HCT116 (cell line): Measurements from ENCODE around the gene SNCAIP. TPM values are rescaled to one million over a fixed set of nuclear protein-coding genes. Genes with fewer than 3 reads are reported as not detected.

Experiments
- ATAC-seq: fragments of 200-7000 bp; cut with Tn5 transposase; 2 replicates; pipeline ENCODE4 v1.9.1; 2020; ENCODE audit warnings: mild to moderate bottlenecking, moderate library complexity
- BruUV-seq: library from RNA; stranded (reverse); fragments of 400-500 nt; replicated peaks from 2 replicates; lab custom pipeline; 2021; lab: Mats Ljungman, UMichigan
- CTCF ChIA-PET: fragments of 300-600 bp; sonication (Branson Sonifier 250); formaldehyde crosslinking; loops from one replicate; lab custom pipeline; 2021; ENCODE audit warnings: antibody characterized with exemption; lab: Charles Lee
- POLR2A ChIA-PET: fragments of 300-600, 350-600 bp; sonication (Branson Sonifier 250); formaldehyde crosslinking; loops from one replicate; lab custom pipeline; 2021; ENCODE audit warnings: antibody characterized with exemption; lab: Charles Lee
- RAD21 ChIA-PET, 2 experiments: fragments of 300-600 bp; sonication (Branson Sonifier 250); formaldehyde crosslinking; loops; one replicate each; lab custom pipeline; 2023; ENCODE audit warnings: low total read pairs in 2 of 2; ENCODE audit not compliant: uncharacterized antibody in 2 of 2, unreplicated experiment in 2 of 2, low non-redundant PET in 1 of 2; lab: Charles Lee
- DNase-seq: peaks from one replicate; pipeline ENCODE4 v3.0.0-alpha.2; 2010; ENCODE audit warnings: low read depth, low spot score
- H2AFZ ChIP-seq: fragments of 200-600 bp; shearing (Covaris generic), sonication (generic); 2 replicates; pipeline ENCODE4 v1.6.1; 2017; ENCODE audit warnings: low read depth, mixed run types, mixed read lengths, antibody characterized with exemption, low read length; ENCODE audit not compliant: poor library complexity, severe bottlenecking
- H3K27ac ChIP-seq: 2 replicates; pipeline ENCODE4 v1.5.1; 2012; ENCODE audit warnings: low read depth, low read length
- H3K27me3 ChIP-seq: fragments of 200-600 bp; sonication (generic); 2 replicates; pipeline ENCODE4 v1.6.1; 2016; ENCODE audit warnings: mixed run types, low read length, mixed read lengths; ENCODE audit not compliant: insufficient read depth
- H3K36me3 ChIP-seq, 2 experiments: fragments of 200-500 bp in 1 of 2; fragments of 200-600 bp in 1 of 2; sonication (Bioruptor generic) in 1 of 2; sonication (generic) in 1 of 2; 2 replicates each; pipeline versions ENCODE4 v1.5.1 to v1.6.1; 2014 to 2016; ENCODE audit warnings: low read length in 2 of 2, inconsistent platforms in 1 of 2, mixed read lengths in 1 of 2, mixed run types in 1 of 2; ENCODE audit not compliant: insufficient read depth in 2 of 2, control insufficient read depth in 1 of 2
- H3K4me1 ChIP-seq, 2 experiments: fragments of 200-600 bp in 1 of 2; sonication (generic) in 1 of 2; 2 replicates each; pipeline versions ENCODE4 v1.5.1 to v1.6.1; 2012 to 2017; ENCODE audit warnings: low read length in 2 of 2, inconsistent platforms in 1 of 2, mild to moderate bottlenecking in 1 of 2, mixed read lengths in 1 of 2, mixed run types in 1 of 2, moderate library complexity in 1 of 2; ENCODE audit not compliant: insufficient read depth in 2 of 2, control insufficient read depth in 1 of 2
- H3K4me2 ChIP-seq: fragments of 200-600 bp; sonication (generic); 2 replicates; pipeline ENCODE4 v1.6.1; 2017; ENCODE audit warnings: mixed run types, low read length, mixed read lengths
- H3K4me3 ChIP-seq, 2 experiments: fragments of 200-600 bp in 1 of 2; sonication (generic) in 1 of 2; replicated peaks in 1 of 2; 2 replicates each; pipeline ENCODE4 v1.5.1; 2011 to 2016; ENCODE audit warnings: low read length in 2 of 2, control low read depth in 1 of 2, low read depth in 1 of 2, mild to moderate bottlenecking in 1 of 2, mixed read lengths in 1 of 2, mixed run types in 1 of 2
- H3K79me2 ChIP-seq: fragments of 200-600 bp; sonication (generic); 2 replicates; pipeline ENCODE4 v1.6.1; 2017; ENCODE audit warnings: mild to moderate bottlenecking, mixed run types, low read length, moderate library complexity, mixed read lengths; ENCODE audit not compliant: insufficient read depth
- H3K9ac ChIP-seq: fragments of 200-600 bp; sonication (generic); 2 replicates; pipeline ENCODE4 v1.6.1; 2016; ENCODE audit warnings: low read length, mixed read lengths
- H3K9me2 ChIP-seq: fragments of 200-600 bp; sonication (generic), shearing (Covaris generic); 2 replicates; pipeline ENCODE4 v1.6.1; 2017; ENCODE audit warnings: mixed run types, mild to moderate bottlenecking, moderate library complexity; ENCODE audit not compliant: insufficient read depth
- H3K9me3 ChIP-seq, 2 experiments: fragments of 200-500 bp in 1 of 2; fragments of 200-600 bp in 1 of 2; sonication (Bioruptor generic) in 1 of 2; sonication (generic) in 1 of 2; 2 replicates each; pipeline ENCODE4 v1.6.1; 2014 to 2017; ENCODE audit warnings: low read length in 2 of 2, mixed read lengths in 2 of 2, inconsistent platforms in 1 of 2, low read depth in 1 of 2, mild to moderate bottlenecking in 1 of 2, mixed run types in 1 of 2, moderate library complexity in 1 of 2; ENCODE audit not compliant: control insufficient read depth in 1 of 2, insufficient read depth in 1 of 2
- H4K20me1 ChIP-seq: fragments of 200-600 bp; sonication (generic), shearing (Covaris generic); 2 replicates; pipeline ENCODE4 v1.6.1; 2017; ENCODE audit warnings: mixed run types, mild to moderate bottlenecking, moderate library complexity; ENCODE audit not compliant: insufficient read depth
- CBX3 ChIP-seq: IDR thresholded peaks from 2 replicates; pipeline ENCODE4 v1.6.1; 2012; ENCODE audit warnings: low read depth
- CEBPB ChIP-seq: IDR thresholded peaks from 2 replicates; pipeline ENCODE4 v1.6.1; 2012; ENCODE audit warnings: low read depth
- EGR1 ChIP-seq: IDR thresholded peaks from 2 replicates; pipeline ENCODE4 v1.6.1; 2012; ENCODE audit warnings: low read depth
- ELF1 ChIP-seq: IDR thresholded peaks from 2 replicates; pipeline ENCODE4 v1.6.1; 2012; ENCODE audit warnings: low read depth, borderline replicate concordance
- EZH2 ChIP-seq: fragments of 200-600 bp; sonication (generic); IDR thresholded peaks from 2 replicates; pipeline ENCODE4 v1.6.1; 2017; ENCODE audit warnings: antibody characterized with exemption, mixed run types
- EZH2phosphoT487 ChIP-seq: fragments of 200-600 bp; IDR thresholded peaks from 2 replicates; pipeline ENCODE4 v1.6.1; 2018; ENCODE audit warnings: antibody characterized with exemption, borderline replicate concordance
- FOSL1 ChIP-seq: IDR thresholded peaks from 2 replicates; pipeline ENCODE4 v1.6.1; 2012; ENCODE audit warnings: low read depth
- JUND ChIP-seq: IDR thresholded peaks from 2 replicates; pipeline ENCODE4 v1.6.1; 2012
- POLR2A ChIP-seq: IDR thresholded peaks from 2 replicates; pipeline ENCODE4 v1.7.0; 2011; ENCODE audit warnings: borderline replicate concordance; ENCODE audit not compliant: insufficient read depth, insufficient read length; ENCODE audit errors: extremely low read depth
- POLR2AphosphoS5 ChIP-seq: IDR thresholded peaks from 2 replicates; pipeline ENCODE4 v1.6.1; 2011; ENCODE audit warnings: mild to moderate bottlenecking, low read depth, low read length, moderate library complexity
- RAD21 ChIP-seq: IDR thresholded peaks from 2 replicates; pipeline ENCODE4 v1.6.1; 2012; ENCODE audit warnings: low read depth, mild to moderate bottlenecking
- SIN3A ChIP-seq: IDR thresholded peaks from 2 replicates; pipeline ENCODE4 v1.6.1; 2012; ENCODE audit warnings: low read depth
- SP1 ChIP-seq: IDR thresholded peaks from 2 replicates; pipeline ENCODE4 v1.6.1; 2012; ENCODE audit warnings: low read depth
- TCF7L2 ChIP-seq: IDR thresholded peaks from 2 replicates; pipeline ENCODE4 v1.7.0; 2011; ENCODE audit warnings: borderline replicate concordance, inconsistent platforms; ENCODE audit not compliant: insufficient read depth, insufficient read length; ENCODE audit errors: extremely low read depth
- ZNF274 ChIP-seq: fragments of 200-500 bp; sonication (Bioruptor generic); IDR thresholded peaks from 2 replicates; pipeline ENCODE4 v1.6.1; 2014; ENCODE audit warnings: mild to moderate bottlenecking, low read depth, low read length, inconsistent platforms
- intact Hi-C: fragments of 100-400 bp; cut with micrococcal nuclease; formaldehyde crosslinking; loops from 2 replicates; pipeline ENCODE4 v1.10.0; 2022
- total RNA-seq: library from RNA; stranded (reverse); gene quantifications from one replicate; pipeline ENCODE4 v1.2.1, GENCODE V29; 2021; ENCODE audit not compliant: unreplicated experiment
- TF ChIP-seq, protein P1 (sequence below): IDR thresholded peaks from 2 replicates; pipeline ENCODE4 v1.6.1; 2012

The SNCAIP gene
- total RNA-seq, 1 experiment from 2014 or later: not detected

DNA sequence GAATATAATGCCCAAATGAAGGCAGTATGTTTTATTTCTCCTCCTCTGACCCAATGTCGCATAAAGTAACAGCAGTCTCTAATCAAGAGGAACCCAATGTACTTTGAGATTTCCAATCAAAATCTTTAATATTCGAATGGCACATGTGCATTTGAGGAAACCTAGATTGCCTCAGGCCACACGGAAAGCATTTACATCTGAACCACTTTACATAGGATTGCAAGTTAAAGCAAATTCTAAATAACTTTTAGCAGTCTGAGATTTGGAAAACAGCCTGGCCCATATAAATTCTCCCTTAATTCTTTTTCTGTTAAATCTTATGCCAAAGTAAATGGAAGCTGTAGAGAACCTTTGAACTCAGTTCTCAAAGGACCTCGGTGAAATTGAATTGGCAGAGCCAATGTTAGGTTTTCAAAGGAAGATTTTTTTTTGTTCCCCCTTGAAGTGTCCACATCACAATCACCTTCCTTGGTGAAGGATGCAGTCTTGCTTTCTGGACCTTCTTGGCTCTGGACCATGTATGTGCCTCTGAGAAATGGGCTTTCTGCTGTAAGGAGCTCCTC, 57.3 kb downstream of the SNCAIP start:
- no peak overlapping the region for H3K4me2 ChIP-seq
- POLR2A ChIA-PET: no interaction called here
- no peak for TF ChIP-seq ZNF274
- TF ChIP-seq EZH2phosphoT487: no peak
- TF ChIP-seq EGR1: no peak
- TF ChIP-seq EZH2: no peak
- TF ChIP-seq SIN3A: no peak
- TF ChIP-seq JUND: no peak
- TF ChIP-seq TCF7L2: no peak
- no peak for TF ChIP-seq ELF1
- TF ChIP-seq RAD21: no peak
- no peak for TF ChIP-seq POLR2AphosphoS5
- TF ChIP-seq POLR2A: no peak
- TF ChIP-seq FOSL1: no peak
- TF ChIP-seq CBX3: no peak
- TF ChIP-seq CEBPB: no peak
- TF ChIP-seq, protein P1, sequence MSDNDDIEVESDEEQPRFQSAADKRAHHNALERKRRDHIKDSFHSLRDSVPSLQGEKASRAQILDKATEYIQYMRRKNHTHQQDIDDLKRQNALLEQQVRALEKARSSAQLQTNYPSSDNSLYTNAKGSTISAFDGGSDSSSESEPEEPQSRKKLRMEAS: no peak
- no peak for TF ChIP-seq SP1
- TF ChIP-seq, all 23 proteins: peak for 0
- Histone ChIP-seq H3K36me3 (no peaks in the 10 kb centered on the region), H3K9me3 (no peaks in the 10 kb centered on the region), H3K9ac (no peak overlapping the region), H3K9me2 (no peaks in the 10 kb centered on the region), H4K20me1 (no peaks in the 10 kb centered on the region), H2AFZ (no peak overlapping the region), H3K4me1 (no peaks in the 10 kb centered on the region), H3K27ac (no peak overlapping the region), H3K27me3 (no peaks in the 10 kb centered on the region), H3K4me3 (no peak overlapping the region), H3K79me2 (no peaks in the 10 kb centered on the region)
- DNase-seq (no peak), ATAC-seq (no peak)
- ChIA-PET RAD21 (no interaction called here), CTCF (no interaction called here)
- no TSS peak for BruUV-seq
- intact Hi-C loops: no loop called here
